ENCODE results near the gene DCDC2C. TPM values are rescaled to one million over a fixed set of nuclear protein-coding genes. Genes with fewer than 3 reads are reported as not detected.

DCDC2C gene
- total and polyA plus RNA-seq, 2 experiments from 2014 or later, result 0.45 TPM; not detected in 1

GRCh38 chr2:3681625-3682024 is 21.8 kb upstream of the DCDC2C start:
- Histone ChIP-seq H3K27me3 (ENCODE audit: insufficient read depth) (no peaks in the 10 kb centered on the region), H3F3A (replicated peaks; ENCODE audit: low read depth) (no peaks in the 10 kb centered on the region), H3K4me1 (ENCODE audit: insufficient read depth) (no peaks in the 10 kb centered on the region), H3K27ac (ENCODE audit: low read depth) (no peak overlapping the region), H3K79me2 (replicated peaks; ENCODE audit: insufficient read depth) (no peaks in the 10 kb centered on the region), H3K36me3 (ENCODE audit: insufficient read depth) (no peaks in the 10 kb centered on the region), H4K20me1 (replicated peaks; ENCODE audit: insufficient read depth) (no peaks in the 10 kb centered on the region), H2AFZ (no peak overlapping the region), H3K4me3 (no peak overlapping the region), H3K9me2 (ENCODE audit: insufficient read depth) (no peaks in the 10 kb centered on the region), H3K4me2 (no peak overlapping the region)
- DNase-seq (ENCODE audit: low spot score), result no peak
- H3K4me3 Mint-ChIP-seq, result no peak overlapping the region
- H3K36me3 Mint-ChIP-seq (ENCODE audit: low read depth), result no peaks in the 10 kb centered on the region
- H3K27ac Mint-ChIP-seq, result no peak overlapping the region
- no peaks in the 10 kb centered on the region for H3K4me1 Mint-ChIP-seq
- TF ChIP-seq EZH2 (IDR thresholded peaks at IDR 0.05; ENCODE audit: low read depth, unreplicated experiment) (no peak), REST (IDR thresholded peaks at IDR 0.05; ENCODE audit: unreplicated experiment) (no peak), ZNF462 (CRISPR knock-in tag; IDR thresholded peaks at IDR 0.05) (no peak), ZNF114 (CRISPR knock-in tag; IDR thresholded peaks at IDR 0.05) (no peak), EZH2phosphoT487 (IDR thresholded peaks at IDR 0.05; ENCODE audit: unreplicated experiment) (no peak), STAT1 (IDR thresholded peaks at IDR 0.05; ENCODE audit: unreplicated experiment) (no peak), CTCF (conservative IDR thresholded peaks at IDR 0.05; ENCODE audit: low read depth in 2 of 2) (no peak), NANOG (IDR thresholded peaks at IDR 0.05; ENCODE audit: borderline replicate concordance) (no peak), CREB1 (CRISPR knock-in tag; IDR thresholded peaks at IDR 0.05; ENCODE audit: low read depth) (no peak), ZNF331 (CRISPR knock-in tag; IDR thresholded peaks at IDR 0.05; ENCODE audit: low read depth) (no peak), JUNB (IDR thresholded peaks at IDR 0.05; ENCODE audit: unreplicated experiment) (no peak), POLR2AphosphoS5 (IDR thresholded peaks at IDR 0.05; ENCODE audit: low read depth) (no peak), ETS1 (IDR thresholded peaks at IDR 0.05) (no peak)
- H3K27me3 Mint-ChIP-seq (ENCODE audit: insufficient read depth, low read depth, poor library complexity), result peaks cover 3% of the 10 kb centered on the region
- peaks cover 58% of the 10 kb centered on the region for H3K9me3 Mint-ChIP-seq
- no peak for ATAC-seq

Data from GM23338 (cell line).